Aorta (tissue), 5 donors: ENCODE results near the gene PROKR1. TPM values are rescaled to one million over a fixed set of nuclear protein-coding genes. Genes with fewer than 3 reads are reported as not detected.

Experiments used
- ATAC-seq: fragments of 200-7000 bp; cut with Tn5 transposase; one replicate; pipeline ENCODE4 v1.9.1; 2022; ENCODE audit warnings: moderate library complexity; ENCODE audit not compliant: low FRiP score
- DNase-seq, 2 donors: peaks; one replicate each; pipeline ENCODE4 v3.0.0-alpha.2; 2020
- H3K27ac ChIP-seq, 2 donors: one replicate each; pipeline ENCODE4 v1.5.1; 2013; ENCODE audit warnings: low read length in 2 of 2, mild to moderate bottlenecking in 2 of 2, moderate library complexity in 2 of 2, control low read depth in 1 of 2, inconsistent platforms in 1 of 2, low read depth in 1 of 2
- H3K27me3 ChIP-seq, 2 donors: one replicate each; pipeline ENCODE4 v1.6.1; 2013; ENCODE audit warnings: control low read depth in 1 of 2, low read length in 1 of 2, mild to moderate bottlenecking in 1 of 2, moderate library complexity in 1 of 2; ENCODE audit not compliant: insufficient read depth in 2 of 2, control insufficient read depth in 1 of 2
- H3K36me3 ChIP-seq, 2 donors: one replicate each; pipeline ENCODE4 v1.6.1; 2013; ENCODE audit warnings: control low read depth in 1 of 2, low read length in 1 of 2, mild to moderate bottlenecking in 1 of 2; ENCODE audit not compliant: insufficient read depth in 2 of 2, control insufficient read depth in 1 of 2
- H3K4me1 ChIP-seq, 2 donors: one replicate each; pipeline ENCODE4 v1.6.1; 2013; ENCODE audit warnings: low read length in 2 of 2, control low read depth in 1 of 2, mild to moderate bottlenecking in 1 of 2, moderate library complexity in 1 of 2; ENCODE audit not compliant: insufficient read depth in 2 of 2, control insufficient read depth in 1 of 2
- H3K4me3 ChIP-seq, 2 donors: one replicate each; pipeline ENCODE4 v1.5.1; 2013; ENCODE audit warnings: low read length in 2 of 2, control low read depth in 1 of 2, mild to moderate bottlenecking in 1 of 2
- H3K9me3 ChIP-seq: one replicate; pipeline ENCODE4 v1.6.1; 2013; ENCODE audit warnings: mild to moderate bottlenecking, low read length; ENCODE audit not compliant: control insufficient read depth
- WGBS, 2 donors: extraction: QIAGEN DNeasy Blood & Tissue Kit; methylation state at CpG; one replicate each; pipeline ENCODE4 v1.1.7; 2013; 5-methylcytosine and 5-hydroxymethylcytosine counted together
- intact Hi-C, 2 donors: fragments of 100-400 bp; cut with DNase I; formaldehyde crosslinking; loops; one replicate each; pipeline versions ENCODE4 v1.14.2 to v1.15.0; 2022
- polyA plus RNA-seq, 2 donors: library from polyadenylated mRNA; stranded (reverse); fragments of 200-250 nt; gene quantifications; one replicate each; pipeline ENCODE4 v1.2.3, GENCODE V29; 2013
- total RNA-seq, 2 donors: library from RNA; stranded (reverse); fragmentation: NEBNext Ultra II Directional; extraction: Animal tissue kit (Norgen Biotek cat#: 25700); gene quantifications; one replicate each; pipeline ENCODE4 v1.2.1, GENCODE V29; 2021
- donor health status: healthy with polysubstance abuse.
- donor health status: Bipolar disorder and iron deficiency.
- donor health status: DM: no; HTN: no; CAD: no.
- donor health status: DM: no; HTN: no; CAD: no.
- donor health status: DM: yes; HTN: yes; CAD: no.

Gene PROKR1
- total and polyA plus RNA-seq, 4 donors: not detected

GRCh38 chr2:68607837-68608236 is 35.5 kb upstream of the PROKR1 start:
- intact Hi-C loops: no loop called here
- no peak overlapping the region for H3K27ac ChIP-seq
- no peak for ATAC-seq
- no peak for DNase-seq
- H3K27me3 ChIP-seq: no peaks in the 10 kb centered on the region
- no peak overlapping the region for H3K4me3 ChIP-seq
- no peaks in the 10 kb centered on the region for H3K9me3 ChIP-seq
- no peaks in the 10 kb centered on the region for H3K4me1 ChIP-seq
- no peaks in the 10 kb centered on the region for H3K36me3 ChIP-seq

GRCh38 chr2:68612765-68613519 is 30.4 kb upstream of the PROKR1 start:
- 77 to 82% methylated on average over 5 of the region's 5 CpGs for WGBS, 2 donors
- intact Hi-C loops: no loop called here
- H3K27ac ChIP-seq: no peak overlapping the region
- no peaks in the 10 kb centered on the region for H3K36me3 ChIP-seq
- DNase-seq: no peak
- no peak for ATAC-seq
- H3K4me1 ChIP-seq: no peaks in the 10 kb centered on the region
- no peaks in the 10 kb centered on the region for H3K9me3 ChIP-seq
- no peaks in the 10 kb centered on the region for H3K27me3 ChIP-seq
- no peak overlapping the region for H3K4me3 ChIP-seq

- no peak overlapping the region for H3K4me3 ChIP-seq
- no peaks in the 10 kb centered on the region for H3K27me3 ChIP-seq
- no peaks in the 10 kb centered on the region for H3K4me1 ChIP-seq
- no peak overlapping the region for H3K27ac ChIP-seq
- H3K36me3 ChIP-seq: no peaks in the 10 kb centered on the region
- H3K9me3 ChIP-seq: no peaks in the 10 kb centered on the region
- no peak for DNase-seq
- intact Hi-C loops: no loop called here
- ATAC-seq: no peak
Observed at GRCh38 chr2:68620772-68621171, 22.6 kb upstream of the PROKR1 start.

- intact Hi-C loops: no loop called here
- Histone ChIP-seq H3K27me3 (no peaks in the 10 kb centered on the region), H3K36me3 (no peaks in the 10 kb centered on the region), H3K27ac (no peak overlapping the region), H3K4me1 (no peaks in the 10 kb centered on the region), H3K9me3 (peaks cover 2% of the 10 kb centered on the region), H3K4me3 (no peak overlapping the region)
- 81 to 90% methylated on average over 6 of the region's 6 CpGs for WGBS, 2 donors
- ATAC-seq (no peak), DNase-seq (no peak)
Observed at GRCh38 chr2:68623820-68624219, 19.6 kb upstream of the PROKR1 start.

GRCh38 chr2:68627615-68628014 is 15.8 kb upstream of the PROKR1 start:
- 88 to 89% methylated on average over 3 of the region's 3 CpGs for WGBS, 2 donors

GRCh38 chr2:68632021-68632420 is 11.4 kb upstream of the PROKR1 start:
- no peaks in the 10 kb centered on the region for H3K4me1 ChIP-seq
- H3K4me3 ChIP-seq: no peak overlapping the region
- H3K27ac ChIP-seq: no peak overlapping the region
- no peaks in the 10 kb centered on the region for H3K36me3 ChIP-seq
- WGBS, 2 donors: 26 to 30% methylated on average over 3 of the region's 3 CpGs
- H3K27me3 ChIP-seq: no peaks in the 10 kb centered on the region
- DNase-seq: no peak
- intact Hi-C loops: no loop called here
- H3K9me3 ChIP-seq: peaks cover 2% of the 10 kb centered on the region
- ATAC-seq: no peak

More at GRCh38 chr2:68627615-68628014, 15.8 kb upstream of the PROKR1 start:
- Histone ChIP-seq H3K27ac (no peak overlapping the region), H3K9me3 (peaks cover 2% of the 10 kb centered on the region), H3K36me3 (no peaks in the 10 kb centered on the region), H3K4me1 (no peaks in the 10 kb centered on the region), H3K4me3 (no peak overlapping the region), H3K27me3 (no peaks in the 10 kb centered on the region)
- DNase-seq (no peak), ATAC-seq (no peak)
- intact Hi-C loops: no loop called here

GRCh38 chr2:68637047-68637446 is 6.3 kb upstream of the PROKR1 start:
- Histone ChIP-seq H3K27ac (no peak overlapping the region), H3K36me3 (no peaks in the 10 kb centered on the region), H3K4me3 (no peak overlapping the region), H3K9me3 (peaks cover 3% of the 10 kb centered on the region), H3K27me3 (no peaks in the 10 kb centered on the region), H3K4me1 (no peaks in the 10 kb centered on the region)
- no peak for DNase-seq
- 47 to 58% methylated on average over 3 of the region's 3 CpGs for WGBS, 2 donors
- intact Hi-C loops: no loop called here
- ATAC-seq: no peak

- no peak overlapping the region for H3K27ac ChIP-seq
- H3K36me3 ChIP-seq: no peaks in the 10 kb centered on the region
- no peaks in the 10 kb centered on the region for H3K27me3 ChIP-seq
- peaks cover 1% of the 10 kb centered on the region for H3K9me3 ChIP-seq
- ATAC-seq (no peak), DNase-seq (no peak)
- intact Hi-C loops: no loop called here
- WGBS, 2 donors: 10 to 11% methylated on average over 17 of the region's 17 CpGs
- H3K4me3 ChIP-seq: peak overlapping the region in 1 of 2 donors; percentile 59
- no peaks in the 10 kb centered on the region for H3K4me1 ChIP-seq
Observed at GRCh38 chr2:68643874-68644485, 601 bp downstream of the PROKR1 start.

GRCh38 chr2:68645523-68645922 is 2.1 kb downstream of the PROKR1 start:
- H3K36me3 ChIP-seq: no peaks in the 10 kb centered on the region
- DNase-seq (no peak), ATAC-seq (no peak)
- no peak overlapping the region for H3K27ac ChIP-seq
- H3K4me3 ChIP-seq: no peak overlapping the region
- H3K4me1 ChIP-seq: no peaks in the 10 kb centered on the region
- no peaks in the 10 kb centered on the region for H3K27me3 ChIP-seq
- intact Hi-C loops: no loop called here
- H3K9me3 ChIP-seq: peaks cover 1% of the 10 kb centered on the region
